Uterus (tissue), 4 donors: ENCODE data around the gene RRP1. TPM values are rescaled to one million over a fixed set of nuclear protein-coding genes. Genes with fewer than 3 reads are reported as not detected.

Experiments used
- DNase-seq, 2 donors: peaks; one replicate each; pipeline ENCODE4 v3.0.0-alpha.2; 2019 to 2020
- H3K27ac ChIP-seq, 2 donors: fragments of 200-600 bp; sonication (generic); 1 replicate in 1 of 2; 2 replicates in 1 of 2; pipeline ENCODE4 v1.5.1; 2016 to 2018
- H3K27me3 ChIP-seq, 2 donors: fragments of 200-600 bp; sonication (generic); one replicate each; pipeline ENCODE4 v1.5.1; 2018 to 2019; ENCODE audit warnings: control low read depth in 1 of 2
- H3K36me3 ChIP-seq, 2 donors: fragments of 200-600 bp; sonication (generic); one replicate each; pipeline ENCODE4 v1.5.1; 2019; ENCODE audit warnings: control low read depth in 1 of 2
- H3K4me1 ChIP-seq, 2 donors: fragments of 200-600 bp; sonication (generic); one replicate each; pipeline ENCODE4 v1.5.1; 2018 to 2019; ENCODE audit warnings: control low read depth in 1 of 2
- H3K4me3 ChIP-seq, 2 donors: fragments of 200-600 bp; sonication (generic); 1 replicate in 1 of 2; 2 replicates in 1 of 2; pipeline ENCODE4 v1.5.1; 2018 to 2019; ENCODE audit warnings: mild to moderate bottlenecking in 1 of 2
- H3K9me3 ChIP-seq, 2 donors: fragments of 200-600 bp; sonication (generic); one replicate each; pipeline ENCODE4 v1.5.1; 2019; ENCODE audit warnings: control low read depth in 1 of 2
- POLR2A ChIP-seq, 2 donors: fragments of 450-650 bp; IDR thresholded peaks; one replicate each; pipeline ENCODE4 v1.6.1; 2016; ENCODE audit warnings: antibody characterized with exemption in 2 of 2, mild to moderate bottlenecking in 1 of 2, moderate library complexity in 1 of 2
- intact Hi-C: fragments of 100-400 bp; cut with DNase I; formaldehyde crosslinking; loops from one replicate; pipeline ENCODE4 v1.15.1; 2023; ENCODE audit warnings: low total_unique reads
- total RNA-seq, 4 donors: library from RNA; depleted of rRNA in 3 of 4; stranded (reverse); fragments of >200 nt in 3 of 4; gene quantifications; one replicate each; pipeline versions ENCODE4 v1.1.0 to v1.2.4, GENCODE V29; 2014 to 2023
- TF ChIP-seq, protein P1 (sequence below), 4 experiments: fragments of 200-600 bp in 2 of 4; fragments of 450-650 bp in 2 of 4; sonication (generic) in 2 of 4; IDR thresholded peaks; one replicate each; pipeline ENCODE4 v1.5.1; 2016 to 2019; ENCODE audit warnings: antibody characterized with exemption in 4 of 4, mild to moderate bottlenecking in 2 of 4, moderate library complexity in 1 of 4
- donor health status: DM: yes; HTN: yes; CAD: no.

Gene RRP1
- total RNA-seq, 4 donors from 2014 or later, result 11.0 to 31.5 (median 19.5) TPM

DNA sequence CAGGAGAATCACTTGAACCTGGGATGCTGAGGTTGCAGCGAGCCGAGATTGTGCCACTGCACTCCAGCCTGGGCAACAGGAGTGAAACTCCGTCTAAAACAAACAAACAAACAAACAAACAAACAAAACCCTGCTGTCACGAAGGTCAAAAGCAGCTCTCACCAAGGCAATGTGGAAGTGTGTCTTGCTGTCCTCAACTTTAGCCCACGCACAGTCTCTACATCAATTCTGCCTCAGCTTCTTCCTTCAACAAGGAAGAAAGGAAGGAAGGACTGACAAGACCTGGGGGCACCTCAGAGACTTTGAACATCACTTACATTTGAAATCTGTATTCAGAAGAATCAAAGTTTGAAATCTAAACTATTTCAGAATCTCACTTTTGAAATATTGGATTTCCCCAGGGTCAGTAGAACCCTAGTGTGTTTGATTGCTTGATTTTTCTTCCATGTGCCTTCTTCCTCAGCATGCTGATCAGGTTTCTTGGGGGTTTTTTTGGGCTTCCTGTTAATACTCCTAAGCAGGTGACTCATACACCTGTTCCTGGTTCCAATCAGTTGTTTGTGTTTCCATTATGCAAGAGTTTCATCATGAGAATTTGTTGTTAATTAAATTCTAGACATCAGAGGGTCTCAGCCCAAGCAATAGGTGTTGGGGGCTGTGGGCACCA, 6.8 kb upstream of the RRP1 start:
- no peaks in the 10 kb centered on the region for H3K9me3 ChIP-seq
- no peak overlapping the region for H3K27ac ChIP-seq
- H3K27me3 ChIP-seq, result no peaks in the 10 kb centered on the region
- H3K4me3 ChIP-seq, result no peak overlapping the region
- no peaks in the 10 kb centered on the region for H3K4me1 ChIP-seq
- TF ChIP-seq, protein P1, sequence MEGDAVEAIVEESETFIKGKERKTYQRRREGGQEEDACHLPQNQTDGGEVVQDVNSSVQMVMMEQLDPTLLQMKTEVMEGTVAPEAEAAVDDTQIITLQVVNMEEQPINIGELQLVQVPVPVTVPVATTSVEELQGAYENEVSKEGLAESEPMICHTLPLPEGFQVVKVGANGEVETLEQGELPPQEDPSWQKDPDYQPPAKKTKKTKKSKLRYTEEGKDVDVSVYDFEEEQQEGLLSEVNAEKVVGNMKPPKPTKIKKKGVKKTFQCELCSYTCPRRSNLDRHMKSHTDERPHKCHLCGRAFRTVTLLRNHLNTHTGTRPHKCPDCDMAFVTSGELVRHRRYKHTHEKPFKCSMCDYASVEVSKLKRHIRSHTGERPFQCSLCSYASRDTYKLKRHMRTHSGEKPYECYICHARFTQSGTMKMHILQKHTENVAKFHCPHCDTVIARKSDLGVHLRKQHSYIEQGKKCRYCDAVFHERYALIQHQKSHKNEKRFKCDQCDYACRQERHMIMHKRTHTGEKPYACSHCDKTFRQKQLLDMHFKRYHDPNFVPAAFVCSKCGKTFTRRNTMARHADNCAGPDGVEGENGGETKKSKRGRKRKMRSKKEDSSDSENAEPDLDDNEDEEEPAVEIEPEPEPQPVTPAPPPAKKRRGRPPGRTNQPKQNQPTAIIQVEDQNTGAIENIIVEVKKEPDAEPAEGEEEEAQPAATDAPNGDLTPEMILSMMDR (IDR thresholded peaks at IDR 0.05), result no peak
- TF ChIP-seq POLR2A (IDR thresholded peaks at IDR 0.05), result no peak
- intact Hi-C loops, result no loop called here
- no peaks in the 10 kb centered on the region for H3K36me3 ChIP-seq
- no peak for DNase-seq

DNA sequence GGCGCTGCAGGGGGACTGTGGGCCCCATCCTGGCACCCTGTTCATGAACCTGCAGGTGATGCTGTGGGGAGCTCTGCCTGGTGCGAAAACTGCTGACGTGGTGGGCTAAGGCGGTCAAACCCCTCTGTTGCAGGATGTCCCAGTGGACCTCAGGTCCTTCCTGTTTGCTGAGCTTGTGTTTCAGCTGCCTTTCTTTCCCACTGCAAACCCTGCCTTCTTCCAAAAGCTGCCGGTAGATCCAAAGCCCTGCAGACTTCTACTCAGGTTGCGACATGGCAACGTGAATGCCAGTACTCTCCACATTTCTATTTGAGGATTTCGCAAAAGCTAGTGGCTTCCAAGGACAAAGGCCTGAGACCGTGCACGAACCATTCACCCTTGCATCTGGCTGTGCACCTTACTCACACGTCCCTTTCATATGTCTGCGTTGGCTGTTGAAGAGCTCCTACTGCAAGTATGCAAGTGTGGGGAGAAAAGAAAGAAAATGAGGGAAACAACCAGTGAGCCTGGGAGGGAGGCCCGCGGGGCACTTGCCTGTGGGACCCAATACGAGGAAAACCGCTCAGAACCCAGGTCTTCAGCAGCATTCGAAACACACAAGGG, 6.2 kb upstream of the RRP1 start:
- no peak overlapping the region for H3K4me3 ChIP-seq
- H3K27me3 ChIP-seq, result no peaks in the 10 kb centered on the region
- intact Hi-C loops, result no loop called here
- no peak for TF ChIP-seq POLR2A (IDR thresholded peaks at IDR 0.05)
- TF ChIP-seq, protein P1 (IDR thresholded peaks at IDR 0.05), result no peak
- no peaks in the 10 kb centered on the region for H3K36me3 ChIP-seq
- no peak for DNase-seq
- H3K9me3 ChIP-seq, result no peaks in the 10 kb centered on the region
- H3K27ac ChIP-seq, result no peak overlapping the region
- H3K4me1 ChIP-seq, result no peaks in the 10 kb centered on the region

DNA sequence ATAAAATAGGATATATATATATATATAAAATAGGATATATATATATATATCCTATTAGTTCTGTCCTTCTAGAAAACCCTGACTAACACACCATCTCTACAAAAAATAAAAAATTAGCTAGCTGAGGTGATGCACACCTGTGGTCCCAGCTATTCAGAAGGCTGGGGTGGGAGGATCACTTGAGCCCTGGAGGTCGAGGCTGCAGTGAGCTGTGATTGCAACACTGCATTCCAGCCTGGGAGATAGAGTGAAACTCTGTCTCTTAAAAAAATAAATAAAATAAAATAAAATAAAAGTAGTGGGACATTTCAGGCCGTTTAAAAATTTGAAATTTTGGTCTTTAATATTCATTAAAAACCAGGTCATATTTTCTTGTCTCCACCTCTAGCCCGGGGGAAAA, 4.2 kb upstream of the RRP1 start:
- Histone ChIP-seq H3K9me3 (no peaks in the 10 kb centered on the region), H3K4me3 (no peak overlapping the region), H3K4me1 (peaks cover 0 to under 1% of the 10 kb centered on the region in 2 donors), H3K27me3 (no peaks in the 10 kb centered on the region), H3K27ac (no peak overlapping the region), H3K36me3 (no peaks in the 10 kb centered on the region)
- DNase-seq, result no peak
- intact Hi-C loops, result no loop called here
- TF ChIP-seq, protein P1 (IDR thresholded peaks at IDR 0.05), result no peak
- TF ChIP-seq POLR2A (IDR thresholded peaks at IDR 0.05), result no peak

DNA sequence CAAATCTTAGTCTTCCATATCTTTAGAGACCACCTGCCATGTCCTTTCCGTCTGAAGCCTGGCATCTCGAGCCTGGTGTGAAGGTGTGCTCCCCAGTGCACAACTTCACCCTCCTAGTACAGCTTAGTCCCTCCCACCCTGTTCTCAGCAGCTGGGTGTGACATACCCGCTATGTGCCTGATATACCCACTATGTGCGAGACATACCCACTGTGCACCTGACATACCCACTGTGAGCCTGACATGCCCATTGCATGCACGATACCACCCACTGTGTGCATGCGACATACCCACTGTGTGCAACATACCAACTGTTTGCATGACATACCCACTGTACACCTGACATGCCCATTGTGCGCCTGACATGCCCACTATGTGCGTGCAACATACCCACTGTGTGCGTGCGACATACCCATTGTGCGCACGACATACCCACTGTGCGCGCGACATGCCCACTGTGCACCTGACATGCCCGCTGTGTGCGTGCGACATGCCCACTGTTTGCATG, 3.0 kb upstream of the RRP1 start:
- H3K9me3 ChIP-seq, result no peaks in the 10 kb centered on the region
- no peak overlapping the region for H3K27ac ChIP-seq
- no peak for TF ChIP-seq POLR2A (IDR thresholded peaks at IDR 0.05)
- TF ChIP-seq, protein P1 (IDR thresholded peaks at IDR 0.05), result no peak
- H3K36me3 ChIP-seq, result no peaks in the 10 kb centered on the region
- H3K27me3 ChIP-seq, result no peaks in the 10 kb centered on the region
- intact Hi-C loops, result no loop called here
- peaks cover 6 to 7% of the 10 kb centered on the region in 2 donors for H3K4me1 ChIP-seq
- H3K4me3 ChIP-seq, result no peak overlapping the region
- DNase-seq, result no peak

DNA sequence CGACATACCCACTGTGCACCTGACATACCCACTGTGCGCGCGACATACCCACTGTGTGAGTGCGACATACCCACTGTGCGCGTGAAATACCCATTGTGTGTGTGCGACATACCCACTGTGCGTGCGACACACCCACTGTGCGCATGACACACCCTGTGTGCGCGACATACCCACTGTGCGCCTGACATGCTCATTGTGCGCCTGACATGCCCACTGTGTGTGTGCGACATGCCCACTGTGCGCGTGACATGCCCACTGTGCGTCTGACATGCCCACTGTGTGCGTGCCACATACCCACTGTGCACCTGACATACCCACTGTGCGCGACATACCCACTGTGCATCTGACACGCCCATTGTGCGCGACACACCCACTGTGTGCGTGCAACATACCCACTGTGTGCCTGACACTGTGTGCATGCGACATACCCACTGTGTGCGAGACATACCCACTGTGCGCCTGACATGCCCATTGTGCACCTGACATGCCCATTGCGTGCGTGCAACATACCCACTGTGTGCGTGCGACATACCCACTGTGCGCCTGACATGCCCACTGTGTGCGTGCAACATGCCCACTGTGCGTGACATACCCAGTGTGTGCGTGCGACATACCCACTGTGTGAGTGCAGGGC, 2.5 kb upstream of the RRP1 start:
- TF ChIP-seq, protein P1 (IDR thresholded peaks at IDR 0.05), result no peak
- intact Hi-C loops, result no loop called here
- Histone ChIP-seq H3K36me3 (no peaks in the 10 kb centered on the region), H3K9me3 (no peaks in the 10 kb centered on the region), H3K4me3 (no peak overlapping the region), H3K27me3 (no peaks in the 10 kb centered on the region), H3K27ac (no peak overlapping the region), H3K4me1 (peaks cover 6 to 7% of the 10 kb centered on the region in 2 donors)
- DNase-seq, result no peak
